ENCODE data around the gene BCAR1.
A peak's percentile ranks its signal among the peaks of the same experiment; 100 is the strongest.
"Not testable (repeated sequence)": the region's sequence is repeated elsewhere in the genome, so short reads cannot be mapped to it uniquely, and the experiment has no call there.

Gene BCAR1

GRCh38 chr16:75251280-75252048 is at the start of gene BCAR1:
Gene BCAR1, minus strand, starts transcription at chr16:75251624. Its CDS starts 142 bp downstream, at chr16:75251482.
- no peak for DNase-seq (ENCODE audit: low read depth in 2 of 2)

- no peak for DNase-seq (ENCODE audit: low read depth in 2 of 2)
Observed at GRCh38 chr16:75298267-75298666, 46.8 kb upstream of the BCAR1 start.

- no peak for DNase-seq (ENCODE audit: low read depth in 2 of 2)
Observed at GRCh38 chr16:75296606-75297005, 45.2 kb upstream of the BCAR1 start.

GRCh38 chr16:75294773-75295459 is 43.5 kb upstream of the BCAR1 start:
- no peak for DNase-seq (ENCODE audit: low read depth in 2 of 2)

- no peak for DNase-seq (ENCODE audit: low read depth in 2 of 2)
Observed at GRCh38 chr16:75293772-75294171, 42.3 kb upstream of the BCAR1 start.

GRCh38 chr16:75293173-75293572 is 41.7 kb upstream of the BCAR1 start:
- DNase-seq (ENCODE audit: low read depth in 2 of 2): no peak

GRCh38 chr16:75292691-75293090 is 41.3 kb upstream of the BCAR1 start:
- DNase-seq (ENCODE audit: low read depth in 2 of 2): no peak

GRCh38 chr16:75289189-75289588 is 37.8 kb upstream of the BCAR1 start:
- DNase-seq (ENCODE audit: low read depth in 2 of 2): no peak

GRCh38 chr16:75288596-75289120 is 37.2 kb upstream of the BCAR1 start:
- DNase-seq (ENCODE audit: low read depth in 2 of 2): peak in 1 of 2 donors; percentile 28

- DNase-seq (ENCODE audit: low read depth in 2 of 2): no peak
Observed at GRCh38 chr16:75288181-75288580, 36.8 kb upstream of the BCAR1 start.

GRCh38 chr16:75287708-75288107 is 36.3 kb upstream of the BCAR1 start:
- DNase-seq (ENCODE audit: low read depth in 2 of 2): no peak

- no peak for DNase-seq (ENCODE audit: low read depth in 2 of 2)
Observed at GRCh38 chr16:75286389-75286788, 35.0 kb upstream of the BCAR1 start.

GRCh38 chr16:75282466-75283281 is 31.2 kb upstream of the BCAR1 start:
- no peak for DNase-seq (ENCODE audit: low read depth in 2 of 2)

GRCh38 chr16:75281826-75282225 is 30.4 kb upstream of the BCAR1 start:
- DNase-seq (ENCODE audit: low read depth in 2 of 2): no peak

- not testable (repeated sequence) for DNase-seq (ENCODE audit: low read depth in 2 of 2)
Observed at GRCh38 chr16:75281009-75281408, 29.6 kb upstream of the BCAR1 start.

- DNase-seq (ENCODE audit: low read depth in 2 of 2): no peak
Observed at GRCh38 chr16:75280331-75280804, 28.9 kb upstream of the BCAR1 start.

- DNase-seq (ENCODE audit: low read depth in 2 of 2): no peak
Observed at GRCh38 chr16:75279305-75279704, 27.9 kb upstream of the BCAR1 start.

- DNase-seq (ENCODE audit: low read depth in 2 of 2): no peak
Observed at GRCh38 chr16:75273054-75273925, 21.9 kb upstream of the BCAR1 start.

- not testable (repeated sequence) for DNase-seq (ENCODE audit: low read depth in 2 of 2)
Observed at GRCh38 chr16:75272629-75273028, 21.2 kb upstream of the BCAR1 start.

- DNase-seq (ENCODE audit: low read depth in 2 of 2): no peak
Observed at GRCh38 chr16:75272097-75272551, 20.7 kb upstream of the BCAR1 start.
